IPS DF 6.9 (cell line): Measurements from ENCODE around the gene GATA1.

Experiments
- DNase-seq: peaks from one replicate; pipeline ENCODE4 v3.0.0-alpha.2; 2013; ENCODE audit warnings: low read depth, low spot score
- H3K27ac ChIP-seq: one replicate; pipeline ENCODE4 v1.5.1; 2013; ENCODE audit warnings: low read length, control low read depth
- H3K27me3 ChIP-seq: 2 replicates; pipeline ENCODE4 v1.6.1; 2013; ENCODE audit warnings: mild to moderate bottlenecking, low read length; ENCODE audit not compliant: control insufficient read depth, insufficient read depth
- H3K36me3 ChIP-seq: 2 replicates; pipeline ENCODE4 v1.6.1; 2013; ENCODE audit warnings: low read length; ENCODE audit not compliant: control insufficient read depth, insufficient read depth
- H3K4me1 ChIP-seq: 2 replicates; pipeline ENCODE4 v1.6.1; 2013; ENCODE audit warnings: low read length; ENCODE audit not compliant: control insufficient read depth, insufficient read depth
- H3K4me3 ChIP-seq: 2 replicates; pipeline ENCODE4 v1.5.1; 2013; ENCODE audit warnings: mild to moderate bottlenecking, low read length
- H3K9me3 ChIP-seq: 2 replicates; pipeline ENCODE4 v1.6.1; 2013; ENCODE audit warnings: low read length, inconsistent platforms; ENCODE audit not compliant: control insufficient read depth, insufficient read depth
- WGBS: extraction: QIAGEN DNeasy Blood & Tissue Kit; methylation state at CpG from one replicate; pipeline ENCODE4 v1.1.7; 2013; ENCODE audit warnings: mixed read lengths, missing lambda C conversion rate; ENCODE audit not compliant: insufficient read length, insufficient coverage; 5-methylcytosine and 5-hydroxymethylcytosine counted together

Gene GATA1

GRCh38 chrX:48782795-48783194 lies 3.6 kb upstream of the GATA1 start:
- no peaks in the 10 kb centered on the region for H3K27me3 ChIP-seq
- H3K27ac ChIP-seq: no peak overlapping the region
- H3K4me3 ChIP-seq: no peak overlapping the region
- no CpG with 5 or more reads among the region's 13 CpGs for WGBS
- H3K36me3 ChIP-seq: no peaks in the 10 kb centered on the region
- no peaks in the 10 kb centered on the region for H3K4me1 ChIP-seq
- H3K9me3 ChIP-seq: no peaks in the 10 kb centered on the region
- DNase-seq: no peak

DNA sequence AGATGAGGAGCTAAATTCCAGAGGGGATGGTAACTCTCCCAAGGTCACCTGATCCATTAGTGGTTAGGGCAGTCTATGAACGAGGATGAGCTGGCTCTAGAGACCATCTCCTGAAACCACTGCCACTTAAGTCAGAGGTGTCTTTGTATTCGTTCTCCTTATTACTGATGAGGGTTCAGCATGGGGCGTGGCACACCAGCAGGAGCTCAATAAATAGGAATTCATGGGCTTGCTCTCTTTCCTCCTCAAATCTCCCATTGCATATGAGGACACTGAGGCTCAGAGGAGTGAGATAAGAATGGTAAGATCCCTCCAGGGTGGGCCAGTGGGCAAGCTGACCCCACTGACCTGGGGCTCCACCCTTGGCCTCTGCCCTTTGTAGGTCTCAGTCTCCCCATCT lies 1.7 kb upstream of the GATA1 start:
- WGBS: no CpG with 5 or more reads among the region's 3 CpGs
- H3K36me3 ChIP-seq: no peaks in the 10 kb centered on the region
- H3K4me3 ChIP-seq: no peak overlapping the region
- no peaks in the 10 kb centered on the region for H3K4me1 ChIP-seq
- no peaks in the 10 kb centered on the region for H3K9me3 ChIP-seq
- DNase-seq: no peak
- H3K27me3 ChIP-seq: no peaks in the 10 kb centered on the region
- H3K27ac ChIP-seq: no peak overlapping the region

DNA sequence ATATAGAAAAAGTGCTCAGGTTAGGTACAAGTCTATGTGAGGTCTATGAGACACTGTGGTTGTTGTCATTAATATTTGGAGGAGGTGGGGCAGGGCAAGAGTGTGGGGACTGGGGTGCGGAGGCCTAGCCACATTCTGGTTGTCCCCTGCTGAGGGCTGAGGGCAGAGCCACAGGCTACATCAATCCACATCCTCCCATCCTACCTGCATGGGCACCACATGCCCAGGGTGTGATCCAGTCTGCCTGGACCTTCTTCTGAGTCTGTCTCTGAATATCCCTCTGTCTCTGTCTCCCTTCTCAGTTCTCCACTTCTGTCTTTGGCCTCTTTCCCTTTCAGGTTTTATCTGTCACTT lies 1.2 kb upstream of the GATA1 start:
- no peak for DNase-seq
- Histone ChIP-seq H3K4me1 (no peaks in the 10 kb centered on the region), H3K9me3 (no peaks in the 10 kb centered on the region), H3K4me3 (no peak overlapping the region), H3K27me3 (no peaks in the 10 kb centered on the region), H3K36me3 (no peaks in the 10 kb centered on the region), H3K27ac (no peak overlapping the region)
- WGBS: no CpG with 5 or more reads among the region's 1 CpG

GRCh38 chrX:48785540-48786214 lies 713 bp upstream of the GATA1 start:
- Histone ChIP-seq H3K9me3 (no peaks in the 10 kb centered on the region), H3K27me3 (no peaks in the 10 kb centered on the region), H3K27ac (no peak overlapping the region), H3K36me3 (no peaks in the 10 kb centered on the region), H3K4me1 (no peaks in the 10 kb centered on the region), H3K4me3 (no peak overlapping the region)
- no peak for DNase-seq
- WGBS: no CpG with 5 or more reads among the region's 16 CpGs

GRCh38 chrX:48786825-48787504 lies 575 bp downstream of the GATA1 start:
- Histone ChIP-seq H3K4me3 (no peak overlapping the region), H3K27ac (no peak overlapping the region), H3K27me3 (no peaks in the 10 kb centered on the region), H3K36me3 (no peaks in the 10 kb centered on the region), H3K4me1 (no peaks in the 10 kb centered on the region), H3K9me3 (no peaks in the 10 kb centered on the region)
- DNase-seq: no peak
- no CpG with 5 or more reads among the region's 6 CpGs for WGBS

DNA sequence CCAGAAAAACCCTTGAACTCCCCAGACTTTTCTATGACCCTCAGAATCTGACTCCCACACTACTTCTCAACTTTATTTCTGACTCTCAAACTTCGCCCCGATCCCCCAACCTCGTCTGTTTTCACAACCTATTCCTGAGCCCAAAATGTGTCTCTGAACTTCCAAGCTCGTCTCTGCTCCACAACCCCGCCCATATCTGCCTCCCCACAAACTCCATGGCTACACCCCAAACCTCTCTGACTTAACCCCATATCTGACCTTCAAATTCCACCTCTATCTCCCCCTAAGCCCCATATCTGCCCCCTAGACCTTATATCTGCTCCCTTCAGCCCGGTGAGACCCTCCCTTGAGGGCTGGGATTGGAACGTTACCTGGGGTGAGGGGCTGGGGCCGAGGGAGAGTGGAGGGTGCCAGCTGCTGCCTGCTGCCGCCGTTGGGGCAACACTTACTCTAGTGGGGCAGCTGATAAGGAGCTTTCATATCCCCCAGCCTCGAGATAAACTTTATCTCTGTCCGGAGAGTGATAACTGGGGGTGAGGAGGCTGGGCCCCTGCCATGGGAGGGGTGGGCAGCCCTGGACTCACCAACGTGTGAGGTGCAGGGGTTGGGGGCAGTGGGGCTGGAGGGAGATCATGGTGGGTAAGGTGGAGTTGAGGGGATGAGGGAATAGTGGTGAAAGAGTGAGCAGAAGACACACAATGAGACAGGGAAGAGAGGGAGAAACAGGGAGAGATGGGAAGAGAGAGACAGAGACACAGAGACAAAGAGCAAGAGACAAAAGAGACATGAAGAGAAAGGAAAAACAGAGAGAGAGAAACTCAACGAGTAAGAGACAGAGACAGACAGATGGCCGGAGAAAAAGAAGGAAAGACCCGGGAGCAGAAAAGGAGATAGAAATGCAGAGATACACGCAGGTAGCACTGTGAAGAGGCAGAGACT lies 1.4 kb downstream of the GATA1 start:
- Histone ChIP-seq H3K9me3 (no peaks in the 10 kb centered on the region), H3K4me3 (no peak overlapping the region), H3K27ac (no peak overlapping the region), H3K4me1 (no peaks in the 10 kb centered on the region), H3K27me3 (no peaks in the 10 kb centered on the region), H3K36me3 (no peaks in the 10 kb centered on the region)
- DNase-seq: no peak
- 100% methylated on average over 1 of the region's 17 CpGs for WGBS

- H3K36me3 ChIP-seq: no peaks in the 10 kb centered on the region
- no peak for DNase-seq
- WGBS: 100% methylated on average over 1 of the region's 7 CpGs
- H3K4me1 ChIP-seq: no peaks in the 10 kb centered on the region
- H3K27ac ChIP-seq: no peak overlapping the region
- H3K9me3 ChIP-seq: no peaks in the 10 kb centered on the region
- H3K27me3 ChIP-seq: no peaks in the 10 kb centered on the region
- no peak overlapping the region for H3K4me3 ChIP-seq
Observed at GRCh38 chrX:48789366-48790220, 3.2 kb downstream of the GATA1 start.

- WGBS: no CpG with 5 or more reads among the region's 5 CpGs
- H3K9me3 ChIP-seq: no peaks in the 10 kb centered on the region
- H3K4me1 ChIP-seq: no peaks in the 10 kb centered on the region
- H3K27ac ChIP-seq: no peak overlapping the region
- H3K36me3 ChIP-seq: no peaks in the 10 kb centered on the region
- no peak for DNase-seq
- no peaks in the 10 kb centered on the region for H3K27me3 ChIP-seq
- H3K4me3 ChIP-seq: no peak overlapping the region
Observed at GRCh38 chrX:48790477-48790876, 4.1 kb downstream of the GATA1 start.

DNA sequence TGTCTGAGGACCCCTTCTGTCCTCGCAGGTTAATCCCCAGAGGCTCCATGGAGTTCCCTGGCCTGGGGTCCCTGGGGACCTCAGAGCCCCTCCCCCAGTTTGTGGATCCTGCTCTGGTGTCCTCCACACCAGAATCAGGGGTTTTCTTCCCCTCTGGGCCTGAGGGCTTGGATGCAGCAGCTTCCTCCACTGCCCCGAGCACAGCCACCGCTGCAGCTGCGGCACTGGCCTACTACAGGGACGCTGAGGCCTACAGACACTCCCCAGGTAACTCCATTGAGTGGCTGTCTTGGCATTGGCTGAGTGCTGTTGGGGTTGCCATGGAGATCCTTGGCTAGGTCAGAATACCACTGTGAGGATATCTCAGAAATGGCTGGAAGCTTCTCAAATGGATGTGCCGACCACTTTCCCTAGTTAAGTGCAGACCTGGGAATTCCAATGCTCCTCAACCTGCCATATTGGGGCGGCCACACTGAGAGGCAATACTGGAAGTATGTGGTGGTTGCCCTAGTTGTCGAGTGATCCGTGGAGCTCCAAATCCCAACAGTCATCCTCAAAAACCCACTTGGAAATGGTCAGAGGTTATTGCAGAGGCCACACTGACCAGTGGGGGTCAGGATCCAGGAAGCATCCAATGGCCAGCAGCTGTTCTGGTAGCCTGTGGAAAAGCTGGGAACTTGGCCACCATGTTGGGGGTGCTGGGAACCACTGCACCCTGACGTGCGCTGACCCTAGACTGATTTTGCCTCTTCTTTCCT lies 4.9 kb downstream of the GATA1 start:
- Histone ChIP-seq H3K4me1 (no peaks in the 10 kb centered on the region), H3K36me3 (no peaks in the 10 kb centered on the region), H3K27ac (no peak overlapping the region), H3K27me3 (no peaks in the 10 kb centered on the region), H3K4me3 (no peak overlapping the region), H3K9me3 (no peaks in the 10 kb centered on the region)
- no CpG with 5 or more reads among the region's 11 CpGs for WGBS
- DNase-seq: no peak
